HEK293 (cell line): Measurements from ENCODE around the gene RRBP1.

Experiments
- ZNF362 ChIP-seq: fragments of 450-650 bp; formaldehyde crosslinking; IDR thresholded peaks from 2 replicates; pipeline ENCODE4 v1.5.1; 2016; ENCODE audit warnings: missing biosample characterization, missing genetic modification characterization
- ZNF530 ChIP-seq: fragments of 450-650 bp; formaldehyde crosslinking; IDR thresholded peaks from 2 replicates; pipeline ENCODE4 v1.5.1; 2016; ENCODE audit warnings: low read depth, missing biosample characterization, missing genetic modification characterization
- ZNF792 ChIP-seq: fragments of 450-650 bp; formaldehyde crosslinking; IDR thresholded peaks from 2 replicates; pipeline ENCODE4 v1.5.1; 2016; ENCODE audit warnings: missing biosample characterization, missing genetic modification characterization
- ZSCAN16 ChIP-seq: fragments of 450-650 bp; formaldehyde crosslinking; IDR thresholded peaks from 2 replicates; pipeline ENCODE4 v1.5.1; 2016; ENCODE audit warnings: missing biosample characterization, missing genetic modification characterization
- TF ChIP-seq, protein P1 (sequence below): fragments of 450-650 bp; formaldehyde crosslinking; IDR thresholded peaks from 2 replicates; pipeline ENCODE4 v1.5.1; 2016; ENCODE audit warnings: missing biosample characterization, missing genetic modification characterization
- TF ChIP-seq, protein P2 (sequence below): sonication (generic); formaldehyde crosslinking; IDR thresholded peaks from 2 replicates; pipeline ENCODE4 v1.8.1; 2022; ENCODE audit warnings: mild to moderate bottlenecking, moderate library complexity, missing genetic modification reagents
- TF ChIP-seq, protein P3 (sequence below): fragments of 450-650 bp; formaldehyde crosslinking; IDR thresholded peaks from 2 replicates; pipeline ENCODE4 v1.5.1; 2016; ENCODE audit warnings: missing biosample characterization, missing genetic modification characterization

- no peak for TF ChIP-seq ZNF530 (tag by site-specific recombination)
- TF ChIP-seq ZNF792 (tag by site-specific recombination) = no peak
- TF ChIP-seq, protein P1, sequence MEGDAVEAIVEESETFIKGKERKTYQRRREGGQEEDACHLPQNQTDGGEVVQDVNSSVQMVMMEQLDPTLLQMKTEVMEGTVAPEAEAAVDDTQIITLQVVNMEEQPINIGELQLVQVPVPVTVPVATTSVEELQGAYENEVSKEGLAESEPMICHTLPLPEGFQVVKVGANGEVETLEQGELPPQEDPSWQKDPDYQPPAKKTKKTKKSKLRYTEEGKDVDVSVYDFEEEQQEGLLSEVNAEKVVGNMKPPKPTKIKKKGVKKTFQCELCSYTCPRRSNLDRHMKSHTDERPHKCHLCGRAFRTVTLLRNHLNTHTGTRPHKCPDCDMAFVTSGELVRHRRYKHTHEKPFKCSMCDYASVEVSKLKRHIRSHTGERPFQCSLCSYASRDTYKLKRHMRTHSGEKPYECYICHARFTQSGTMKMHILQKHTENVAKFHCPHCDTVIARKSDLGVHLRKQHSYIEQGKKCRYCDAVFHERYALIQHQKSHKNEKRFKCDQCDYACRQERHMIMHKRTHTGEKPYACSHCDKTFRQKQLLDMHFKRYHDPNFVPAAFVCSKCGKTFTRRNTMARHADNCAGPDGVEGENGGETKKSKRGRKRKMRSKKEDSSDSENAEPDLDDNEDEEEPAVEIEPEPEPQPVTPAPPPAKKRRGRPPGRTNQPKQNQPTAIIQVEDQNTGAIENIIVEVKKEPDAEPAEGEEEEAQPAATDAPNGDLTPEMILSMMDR (tag by site-specific recombination) = no peak
- TF ChIP-seq ZNF362 (tag by site-specific recombination) = no peak
- TF ChIP-seq, protein P2, sequence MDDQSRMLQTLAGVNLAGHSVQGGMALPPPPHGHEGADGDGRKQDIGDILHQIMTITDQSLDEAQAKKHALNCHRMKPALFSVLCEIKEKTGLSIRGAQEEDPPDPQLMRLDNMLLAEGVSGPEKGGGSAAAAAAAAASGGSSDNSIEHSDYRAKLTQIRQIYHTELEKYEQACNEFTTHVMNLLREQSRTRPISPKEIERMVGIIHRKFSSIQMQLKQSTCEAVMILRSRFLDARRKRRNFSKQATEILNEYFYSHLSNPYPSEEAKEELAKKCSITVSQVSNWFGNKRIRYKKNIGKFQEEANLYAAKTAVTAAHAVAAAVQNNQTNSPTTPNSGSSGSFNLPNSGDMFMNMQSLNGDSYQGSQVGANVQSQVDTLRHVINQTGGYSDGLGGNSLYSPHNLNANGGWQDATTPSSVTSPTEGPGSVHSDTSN (CRISPR knock-in tag) = no peak
- no peak for TF ChIP-seq ZSCAN16 (tag by site-specific recombination)
- TF ChIP-seq, protein P3, sequence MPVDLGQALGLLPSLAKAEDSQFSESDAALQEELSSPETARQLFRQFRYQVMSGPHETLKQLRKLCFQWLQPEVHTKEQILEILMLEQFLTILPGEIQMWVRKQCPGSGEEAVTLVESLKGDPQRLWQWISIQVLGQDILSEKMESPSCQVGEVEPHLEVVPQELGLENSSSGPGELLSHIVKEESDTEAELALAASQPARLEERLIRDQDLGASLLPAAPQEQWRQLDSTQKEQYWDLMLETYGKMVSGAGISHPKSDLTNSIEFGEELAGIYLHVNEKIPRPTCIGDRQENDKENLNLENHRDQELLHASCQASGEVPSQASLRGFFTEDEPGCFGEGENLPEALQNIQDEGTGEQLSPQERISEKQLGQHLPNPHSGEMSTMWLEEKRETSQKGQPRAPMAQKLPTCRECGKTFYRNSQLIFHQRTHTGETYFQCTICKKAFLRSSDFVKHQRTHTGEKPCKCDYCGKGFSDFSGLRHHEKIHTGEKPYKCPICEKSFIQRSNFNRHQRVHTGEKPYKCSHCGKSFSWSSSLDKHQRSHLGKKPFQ (tag by site-specific recombination) = no peak
Measured at GRCh38 chr20:17715075-17715474, 33.0 kb upstream of the RRBP1 start.
